ENCODE results near the gene KRT34.
"Not testable (repeated sequence)": the region's sequence is repeated elsewhere in the genome, so short reads cannot be mapped to it uniquely, and the experiment has no call there.

Gene KRT34

DNA sequence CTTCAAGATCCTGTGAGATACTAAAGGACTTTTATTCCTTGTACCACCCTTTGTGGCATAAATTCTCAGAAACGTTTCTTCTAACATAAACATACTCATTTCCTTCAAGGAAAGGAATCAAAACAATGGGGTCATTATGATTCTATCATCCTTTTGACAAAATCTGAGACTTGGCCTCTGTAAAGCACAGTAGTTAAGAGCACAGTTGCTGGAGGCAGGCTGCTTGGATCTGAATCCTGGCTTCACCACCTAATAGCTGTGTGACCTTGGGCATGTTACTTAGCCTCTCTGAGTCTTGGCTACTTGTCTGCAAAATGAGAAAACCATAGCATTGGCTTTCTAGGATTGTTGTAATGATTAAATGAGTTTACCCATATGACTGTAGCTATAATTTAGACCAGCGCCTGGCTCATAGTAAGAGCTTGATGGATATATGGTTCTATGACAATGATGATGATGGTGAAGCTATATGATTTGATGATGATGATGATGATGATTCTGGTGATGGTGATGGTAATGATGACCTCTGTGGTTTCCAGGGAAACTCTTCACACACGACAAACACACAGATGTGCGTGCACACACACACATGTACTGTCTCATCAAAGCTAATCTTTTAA lies 21.4 kb upstream of the KRT34 start:
- no peak for DNase-seq

DNA sequence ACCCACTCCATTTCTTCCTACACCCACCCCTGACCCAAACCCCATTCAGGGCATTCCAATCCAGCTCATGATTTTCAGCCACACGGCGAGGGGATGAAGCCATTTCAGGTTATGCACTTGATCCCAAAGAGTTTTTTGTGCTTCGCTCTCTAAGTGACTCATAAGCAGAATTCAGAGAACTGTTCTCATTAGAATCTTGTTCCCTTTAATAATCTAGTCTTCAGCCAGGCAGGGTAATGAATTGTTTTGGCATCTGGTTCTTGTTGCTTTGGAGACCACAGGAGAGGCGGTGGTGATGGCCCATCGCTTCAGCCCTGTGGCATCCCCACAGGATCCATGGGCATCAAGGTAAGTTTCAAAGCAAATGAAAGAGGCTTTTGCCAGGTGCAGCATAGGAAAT lies 20.1 kb upstream of the KRT34 start:
- no peak for DNase-seq

DNA sequence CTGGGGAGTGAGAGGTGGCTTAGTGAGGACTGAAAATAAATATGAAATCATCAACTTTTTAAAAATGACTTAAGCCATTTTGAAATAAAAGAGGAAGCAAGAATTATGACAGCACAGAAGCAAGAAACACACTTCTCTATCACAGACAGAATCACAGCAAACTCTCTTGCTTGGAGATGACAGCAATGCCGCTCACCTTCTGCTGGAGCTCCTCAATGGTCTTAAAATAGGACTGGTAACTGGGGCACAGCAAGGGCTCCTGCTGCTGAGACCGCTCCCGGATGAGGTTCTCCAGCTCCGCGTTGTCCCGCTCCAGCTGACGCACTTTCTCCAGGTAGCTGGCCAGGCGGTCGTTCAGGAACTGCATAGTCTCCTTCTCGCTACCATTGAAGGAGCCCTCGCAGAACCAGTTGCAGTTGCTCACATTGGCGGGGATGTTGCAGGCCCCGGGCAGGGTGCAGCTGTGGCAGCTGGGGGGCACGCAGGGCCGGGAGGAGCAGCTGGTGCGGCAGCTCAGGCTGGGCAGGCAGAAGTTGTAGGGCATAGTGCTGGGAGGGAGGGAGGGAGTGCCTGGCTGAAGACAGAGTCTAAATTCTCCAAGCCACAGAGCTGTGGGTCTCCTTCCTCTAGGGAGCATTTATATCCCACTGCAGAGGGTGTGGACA lies 15.0 kb upstream of the KRT34 start, which contains the start of gene KRT31:
KRT31 (minus strand) TSS at position 613 of the 665 bp plus-strand sequence; CDS start at position 544, 69 bp downstream.
- no peak for DNase-seq

DNA sequence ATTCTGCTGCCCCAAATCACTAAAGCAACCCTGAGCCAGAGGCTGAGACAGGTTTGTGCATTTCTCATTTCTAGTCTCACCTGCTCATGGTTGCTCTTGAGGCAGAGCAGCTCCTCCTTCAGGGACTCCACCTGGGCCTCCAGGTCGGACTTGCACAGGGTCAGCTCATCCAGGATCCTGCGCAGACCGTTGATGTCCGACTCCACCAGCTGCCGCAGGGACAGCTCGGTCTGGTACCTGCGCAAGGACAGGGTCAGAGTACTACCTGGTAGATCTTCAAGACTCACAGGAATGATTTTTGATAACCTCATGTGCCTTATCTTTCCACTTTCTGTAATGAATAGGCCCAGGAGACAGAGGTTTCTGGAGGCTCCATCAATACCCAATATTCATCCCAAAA lies 14.2 kb upstream of the KRT34 start:
- no peak for DNase-seq

DNA sequence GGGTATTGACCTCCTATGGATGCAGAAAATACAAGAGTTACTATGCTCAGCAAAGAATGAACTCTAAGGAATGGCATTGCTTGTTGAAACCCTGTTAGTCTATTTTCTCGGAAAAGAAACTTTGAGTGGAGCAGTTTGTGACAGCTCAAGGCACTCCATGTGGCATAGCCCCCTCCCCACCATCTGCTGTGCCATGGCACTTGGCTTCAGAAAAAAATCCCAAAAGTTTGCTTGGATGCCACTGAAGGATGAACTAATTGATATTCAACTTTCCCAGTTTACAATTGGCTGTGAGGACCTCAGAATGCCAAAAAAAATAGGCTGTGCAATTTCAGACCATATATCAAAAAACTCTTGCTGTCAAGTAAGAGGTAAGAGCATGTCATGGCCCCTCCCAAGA lies 13.5 kb upstream of the KRT34 start:
- DNase-seq, result no peak

DNA sequence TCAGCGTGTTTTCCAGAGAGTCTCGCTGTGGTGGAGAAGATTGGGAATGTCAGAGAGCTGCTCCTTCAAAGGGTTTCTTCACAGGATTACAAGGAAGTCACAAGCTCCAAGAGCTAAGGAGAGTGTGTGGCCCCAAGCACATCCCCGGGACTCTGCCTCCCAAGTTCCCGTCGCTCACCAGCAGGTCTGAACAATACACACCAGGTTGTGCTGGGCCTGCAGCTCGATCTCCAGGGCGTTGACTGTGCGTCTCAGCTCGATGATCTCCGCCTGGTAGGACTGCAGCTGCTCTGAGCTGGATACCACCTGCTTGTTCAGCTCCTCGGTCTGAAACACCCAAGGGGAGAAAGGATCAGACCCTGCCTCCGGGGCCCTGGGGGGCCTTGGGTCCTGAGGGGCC lies 12.9 kb upstream of the KRT34 start:
- not testable (repeated sequence) for DNase-seq

DNA sequence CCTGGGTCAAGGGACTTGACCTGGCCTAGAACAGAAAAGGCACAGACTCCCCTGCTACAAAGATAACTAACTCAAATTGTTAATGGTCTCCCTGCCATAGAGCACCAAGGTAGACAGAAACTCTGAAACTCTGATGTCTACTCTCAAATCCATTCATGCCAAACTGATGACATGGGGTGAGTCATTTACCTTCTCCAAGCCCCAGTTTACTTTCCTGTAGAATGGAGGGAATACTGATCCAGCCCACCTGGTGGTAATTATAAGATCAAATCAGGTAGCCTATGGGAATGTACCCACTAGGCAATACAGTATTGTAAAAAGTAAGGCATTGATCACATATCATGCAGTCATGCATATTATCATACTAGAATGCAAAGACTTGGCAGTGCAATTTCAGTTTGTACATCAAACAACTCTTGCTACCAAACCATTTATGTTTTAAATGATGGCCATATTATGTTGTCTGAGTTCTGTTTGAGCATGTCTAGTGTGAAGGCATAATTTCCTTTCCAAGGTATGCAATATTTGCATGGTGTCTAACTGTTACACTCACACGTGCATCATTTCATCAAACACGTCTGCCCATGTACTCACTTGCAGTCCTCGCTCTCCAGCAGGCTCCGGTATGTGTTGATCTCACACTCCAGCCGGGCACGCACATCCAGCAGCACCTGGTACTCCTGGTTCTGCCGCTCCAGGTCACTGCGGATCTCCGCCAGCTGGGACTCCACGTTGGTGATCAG lies 12.3 kb upstream of the KRT34 start:
- DNase-seq, result no peak

DNA sequence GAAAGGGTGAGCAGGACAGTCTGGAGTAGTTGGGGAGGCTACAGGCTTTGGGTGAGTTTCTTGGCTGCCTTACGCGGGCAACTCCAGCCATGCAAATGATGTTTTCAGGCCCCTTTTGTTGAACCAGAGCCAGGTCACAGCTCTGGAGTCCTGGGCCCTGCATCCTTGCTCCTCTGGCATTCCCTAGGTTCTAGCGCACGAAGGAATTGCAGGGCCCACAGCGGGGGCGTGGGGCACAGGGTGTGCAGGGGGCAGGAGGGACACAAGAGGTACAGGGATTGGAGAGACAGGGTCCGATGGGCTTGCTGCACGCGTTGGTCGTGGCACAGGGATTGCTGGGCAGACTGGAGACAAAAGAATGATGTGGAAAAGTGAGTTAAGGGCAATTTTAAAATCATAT lies 11.7 kb upstream of the KRT34 start:
- no peak for DNase-seq

DNA sequence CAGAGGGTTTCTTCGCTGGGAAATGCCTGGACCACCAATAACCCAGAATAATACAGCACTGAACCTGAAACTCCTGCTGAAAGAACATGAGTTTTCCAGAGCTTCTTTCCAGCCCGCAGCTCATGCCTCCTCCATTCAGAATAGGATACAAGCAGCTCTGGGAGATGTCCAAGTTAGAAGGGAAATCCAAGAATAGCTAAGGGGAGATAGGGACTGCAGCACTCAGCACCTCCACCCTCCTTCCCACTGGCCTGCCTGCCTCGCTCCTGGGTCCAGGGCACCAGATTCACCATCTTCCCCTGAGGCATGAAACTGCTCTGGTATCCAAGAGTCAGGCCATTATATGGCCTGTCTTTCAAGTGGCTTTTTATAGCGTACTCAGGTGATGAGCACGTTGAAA lies 11.2 kb upstream of the KRT34 start:
- DNase-seq, result no peak

DNA sequence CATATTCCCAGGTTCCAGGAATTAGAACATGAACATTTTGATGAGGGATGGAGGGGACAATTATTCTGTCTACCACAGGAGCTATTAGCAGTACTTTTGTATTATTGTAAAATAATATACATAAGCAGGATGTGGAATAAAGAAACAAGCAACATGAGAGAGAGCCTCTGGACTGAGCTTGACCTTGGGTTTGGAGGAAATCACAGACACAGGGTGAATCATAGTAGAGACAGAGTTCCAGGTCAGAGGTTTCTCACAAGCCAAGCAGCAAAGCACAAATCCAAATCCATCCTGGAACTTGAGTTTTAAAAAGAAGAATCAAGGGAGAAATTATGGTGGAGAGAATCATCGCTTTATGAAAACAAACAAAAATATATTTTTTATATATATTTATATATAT lies 10.2 kb upstream of the KRT34 start:
- DNase-seq, result no peak

DNA sequence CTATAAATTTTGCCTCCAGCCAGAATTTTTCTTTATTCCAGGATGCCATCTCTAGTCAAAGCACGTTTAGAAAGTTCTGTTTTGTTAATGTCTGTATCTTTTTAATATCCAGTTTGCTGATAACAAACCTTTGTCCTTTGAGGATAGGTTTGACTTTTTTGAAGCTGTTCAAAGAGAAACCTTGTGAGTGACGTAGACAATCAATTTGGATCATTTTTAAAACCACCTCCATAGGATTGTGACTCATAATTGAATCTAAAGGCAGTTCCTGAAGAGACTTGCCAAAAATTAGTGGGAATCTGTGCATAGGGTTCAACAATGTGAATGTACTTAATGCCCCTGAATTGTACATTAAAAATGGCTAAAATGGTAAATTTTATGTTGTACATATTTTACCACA lies 9.4 kb upstream of the KRT34 start:
- no peak for DNase-seq

DNA sequence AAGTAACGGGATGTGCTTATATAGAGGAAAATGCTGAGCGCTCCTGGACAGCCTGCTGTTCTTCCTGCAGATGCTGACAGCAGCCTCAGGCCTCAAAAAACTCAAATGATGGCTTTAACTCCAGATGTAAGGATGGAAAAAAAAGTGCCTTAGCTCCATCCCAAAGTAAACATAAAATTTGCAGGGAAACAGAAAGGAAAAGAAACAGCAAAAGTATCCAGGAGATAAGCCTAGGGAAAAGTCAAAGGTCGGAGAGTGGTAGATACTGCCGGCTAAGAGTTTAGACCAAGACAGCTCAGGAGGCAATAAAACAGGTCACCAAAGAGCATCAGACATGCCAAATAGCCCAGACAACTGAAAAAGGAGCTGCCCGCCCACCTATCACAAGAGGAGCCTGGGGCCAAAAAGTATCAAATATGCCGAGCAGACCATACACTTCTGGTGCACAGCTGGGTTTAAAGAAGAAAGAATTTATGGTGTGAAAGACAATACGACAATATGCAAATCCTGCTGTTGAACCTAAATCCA lies 8.4 kb upstream of the KRT34 start:
- DNase-seq, result no peak

DNA sequence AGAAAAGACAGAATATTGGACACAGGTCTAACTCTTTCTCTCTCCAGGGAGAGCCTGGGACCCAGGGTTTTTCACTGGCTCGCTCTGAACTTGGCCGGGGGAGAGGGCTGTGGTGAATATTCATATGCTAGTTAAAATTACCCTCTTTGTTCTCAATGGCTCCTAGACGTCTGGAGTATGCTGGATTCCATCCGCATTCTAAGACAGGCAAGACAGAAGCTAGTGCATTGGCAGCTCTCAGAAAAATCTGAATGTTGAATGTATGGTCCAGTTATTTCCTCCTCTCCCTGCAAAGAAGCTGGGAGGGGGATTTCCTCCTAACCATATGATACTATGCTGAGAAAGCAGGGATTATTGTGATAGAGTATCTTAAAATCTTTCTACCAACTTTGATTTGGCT lies 5.6 kb upstream of the KRT34 start:
- no peak for DNase-seq

DNA sequence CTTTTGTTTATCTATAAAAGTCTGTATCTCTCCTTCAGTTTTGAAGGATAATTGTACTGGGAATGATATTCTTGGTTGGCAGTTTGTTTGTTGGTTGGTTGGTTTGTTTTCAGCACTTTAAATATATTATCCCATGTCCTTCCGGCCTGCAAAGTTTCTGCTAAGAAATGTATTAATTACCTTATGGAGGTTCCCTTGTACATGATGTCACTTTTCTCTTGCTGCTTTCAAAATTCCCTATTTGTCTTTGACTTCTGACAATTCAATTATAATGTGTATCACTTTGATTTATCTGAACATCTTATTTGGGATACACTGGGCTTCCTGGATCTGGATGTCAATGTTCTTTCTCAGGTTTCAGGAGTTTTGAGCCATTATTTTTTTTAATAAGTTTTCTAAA lies 4.1 kb upstream of the KRT34 start:
- DNase-seq, result no peak

DNA sequence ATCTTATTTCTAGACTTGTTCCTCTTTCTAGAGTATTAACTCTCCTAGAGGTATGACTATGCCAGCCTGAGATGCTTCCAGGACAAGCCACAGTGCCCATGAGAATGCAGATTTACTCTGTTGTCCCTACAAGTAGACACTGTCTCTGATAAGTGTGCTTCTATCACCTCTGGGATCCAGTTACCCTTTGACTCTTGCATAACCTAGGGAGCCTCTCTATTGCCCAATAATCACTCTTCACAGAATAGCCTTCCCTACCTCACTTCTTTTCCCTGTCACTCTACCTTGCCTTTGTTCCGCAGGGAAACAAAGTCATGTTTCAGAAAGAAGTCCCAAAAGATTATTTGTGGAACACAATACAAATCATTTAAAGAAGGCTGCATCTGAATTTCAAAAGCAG lies 1.6 kb upstream of the KRT34 start:
- DNase-seq, result no peak

DNA sequence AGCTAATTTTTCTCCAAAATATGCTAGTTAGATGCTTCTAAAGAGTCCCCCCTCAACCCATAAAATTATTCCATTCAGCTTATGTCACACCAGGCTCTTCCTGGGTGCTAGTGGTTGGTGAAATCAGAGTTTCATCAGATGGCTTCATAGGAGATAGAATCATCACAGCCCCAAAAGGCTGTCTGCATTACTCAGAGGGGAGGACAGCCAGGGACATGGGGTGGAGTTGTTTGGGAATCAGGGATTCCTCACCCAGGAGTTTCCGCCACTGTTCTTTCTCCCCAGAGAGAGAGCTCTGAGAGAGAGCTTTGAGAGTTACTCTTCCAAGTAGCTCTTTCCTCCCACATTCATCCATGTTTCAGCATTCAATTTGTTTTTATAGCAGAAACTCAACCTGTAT lies 288 bp upstream of the KRT34 start:
- DNase-seq, result no peak

DNA sequence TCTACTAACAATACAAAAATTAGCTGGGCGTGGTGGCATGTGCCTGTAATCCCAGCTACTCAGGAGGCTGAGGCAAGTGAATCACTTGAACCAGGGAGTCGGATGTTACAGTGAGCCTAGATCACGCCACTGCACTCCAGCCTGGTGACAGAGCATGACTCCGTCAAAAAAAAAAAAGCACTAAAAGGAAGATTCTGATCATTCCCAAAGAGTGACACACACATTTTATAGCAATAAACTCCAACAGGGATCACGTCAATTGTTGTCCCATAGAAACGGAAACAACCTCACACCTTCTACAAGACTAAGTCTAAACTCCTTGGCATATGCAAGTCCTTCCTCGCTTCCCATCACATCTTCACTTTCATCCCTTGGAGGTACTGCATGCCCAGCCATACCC lies 2.0 kb downstream of the KRT34 start:
- not testable (repeated sequence) for DNase-seq

DNA sequence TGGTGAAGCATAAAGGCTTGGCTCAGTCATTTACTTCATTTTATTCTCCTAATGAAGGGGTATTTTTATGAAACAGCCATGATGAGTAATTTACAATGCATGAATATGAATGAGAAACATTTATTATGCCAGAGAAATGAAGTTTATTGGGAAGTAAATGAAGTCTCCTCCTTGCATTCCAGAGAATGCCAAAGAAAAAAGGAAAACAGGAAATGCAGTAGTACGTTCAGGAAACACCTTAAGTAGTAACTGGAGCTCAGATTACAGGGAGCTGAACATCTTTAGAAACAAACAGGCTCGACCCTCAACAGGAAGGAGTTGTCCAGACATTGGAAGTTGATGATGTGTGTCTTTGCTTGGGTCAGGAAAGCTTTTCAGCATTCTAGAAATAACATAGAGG lies 4.6 kb downstream of the KRT34 start:
- no peak for DNase-seq

DNA sequence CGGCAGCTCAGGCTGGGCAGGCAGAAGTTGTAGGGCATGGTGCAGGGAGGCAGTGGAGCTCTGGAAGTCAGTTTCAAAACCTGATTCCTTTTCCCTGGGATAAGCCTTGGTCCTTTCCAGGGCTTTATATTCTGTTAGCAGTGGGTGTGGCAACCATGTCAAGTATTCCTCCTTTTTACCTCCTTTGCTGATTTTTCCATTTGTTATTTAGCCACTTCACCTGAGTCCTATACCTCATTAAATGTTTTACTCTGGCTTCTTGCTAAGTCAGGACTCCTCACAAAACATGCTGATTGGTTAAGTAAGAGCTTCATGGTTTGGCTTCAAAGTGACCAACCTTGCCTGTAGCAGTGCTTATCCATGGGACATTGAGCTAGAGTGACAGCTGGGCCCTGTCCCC lies 12.4 kb downstream of the KRT34 start, which contains the start of gene KRT33B:
KRT33B (minus strand) TSS at position 101 of the 400 bp plus-strand sequence; CDS start at position 38, 63 bp downstream.
- DNase-seq, result no peak

DNA sequence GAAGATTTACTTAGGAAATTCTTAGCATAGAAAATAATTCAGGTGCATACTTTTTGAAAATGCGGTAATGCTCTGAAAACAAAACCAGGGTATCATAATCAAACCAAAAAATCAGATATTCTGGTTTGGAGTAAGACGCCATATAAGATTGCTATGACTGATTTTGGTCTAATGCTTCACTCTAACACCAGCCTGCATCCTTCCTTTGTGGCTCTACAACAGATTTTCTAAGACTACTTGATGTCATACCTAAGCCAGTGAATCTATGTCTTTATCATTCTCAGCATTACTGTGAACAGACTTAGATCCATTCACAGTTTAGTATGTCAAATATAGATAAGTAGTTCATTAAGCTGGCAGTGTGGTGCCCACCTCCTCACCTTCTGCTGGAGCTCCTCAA lies 13.1 kb downstream of the KRT34 start:
- no peak for DNase-seq

DNA sequence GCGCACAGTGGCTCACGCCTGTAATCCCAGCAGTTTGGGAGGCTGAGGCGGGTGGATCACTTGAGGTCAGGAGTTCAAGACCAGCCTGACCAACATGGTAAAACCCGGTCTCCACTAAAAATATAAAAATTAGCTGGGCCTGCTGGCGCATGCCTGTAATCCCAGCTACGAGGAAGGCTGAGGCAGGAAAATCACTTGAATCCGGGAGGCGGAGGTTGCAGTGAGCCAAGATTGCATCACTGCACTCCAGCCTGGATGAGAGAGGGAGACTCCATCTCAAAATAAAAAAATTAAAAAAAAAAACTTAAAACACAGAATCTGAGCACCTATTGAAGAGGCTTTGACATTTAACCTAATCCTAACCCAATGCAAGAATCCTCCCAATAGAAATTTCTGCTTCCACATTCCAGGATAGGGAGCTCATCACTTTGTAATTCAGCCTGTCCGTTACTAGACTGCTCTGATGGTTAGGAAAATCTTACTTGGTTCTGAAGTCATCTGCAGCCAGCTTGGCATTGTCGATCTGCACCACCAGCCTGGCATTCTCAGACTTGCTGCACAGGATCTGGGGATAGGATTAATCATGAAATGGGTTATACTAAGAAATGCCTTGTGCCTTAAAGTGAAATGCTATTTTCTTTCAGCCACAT lies 14.6 kb downstream of the KRT34 start:
- DNase-seq, result no peak

DNA sequence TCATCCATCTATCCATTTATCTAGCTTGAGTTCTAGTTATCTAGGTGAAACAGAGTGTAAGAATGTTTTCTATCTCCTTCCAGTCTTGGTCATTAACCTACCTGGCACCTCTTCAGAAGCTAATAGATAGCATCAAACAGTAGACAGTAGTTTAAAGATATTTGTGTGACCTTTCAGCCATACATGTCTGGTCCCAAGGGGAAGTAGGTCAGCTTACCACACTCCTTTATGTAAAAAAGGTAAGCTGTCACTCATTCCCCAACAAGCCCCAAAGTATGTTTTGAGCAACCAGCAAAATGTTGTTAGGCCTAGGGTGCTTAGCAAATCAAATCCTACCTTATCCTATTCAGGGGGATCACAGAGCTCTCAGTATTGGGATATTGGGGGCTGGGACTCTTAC lies 16.0 kb downstream of the KRT34 start:
- DNase-seq, result no peak

DNA sequence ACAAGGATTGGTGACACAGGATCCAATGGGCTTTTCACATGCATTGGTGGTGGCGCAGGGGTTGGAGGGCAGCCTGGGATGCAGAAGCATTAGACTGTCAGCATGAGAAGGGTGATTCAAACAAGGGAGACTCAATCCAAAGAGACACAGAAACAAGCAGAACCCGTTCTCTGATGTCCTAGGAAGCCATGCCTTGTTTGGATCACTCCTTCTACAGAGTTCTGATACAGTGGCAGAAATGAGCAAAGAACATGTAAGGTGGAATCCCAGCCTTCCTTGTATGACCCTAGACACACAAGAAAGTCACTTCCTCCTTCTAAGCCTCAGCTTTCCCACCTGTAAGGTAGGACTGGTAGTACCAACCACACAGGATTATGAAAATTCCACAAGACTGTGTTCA lies 18.2 kb downstream of the KRT34 start:
- DNase-seq, result no peak
